ENCODE measurements around the gene EEIG1. TPM values are rescaled to one million over a fixed set of nuclear protein-coding genes. Genes with fewer than 3 reads are reported as not detected.

The EEIG1 gene
- total RNA-seq, 1 donor from 2014 or later: 41.4 TPM

- Mint-ChIP-seq H3K9me3 (ENCODE audit: unreplicated experiment) (no peaks in the 10 kb centered on the region), H3K27me3 (ENCODE audit: unreplicated experiment) (no peaks in the 10 kb centered on the region), H3K36me3 (ENCODE audit: unreplicated experiment) (peaks cover 4% of the 10 kb centered on the region), H3K4me3 (ENCODE audit: unreplicated experiment) (no peak overlapping the region), H3K4me1 (ENCODE audit: unreplicated experiment) (peaks cover 94% of the 10 kb centered on the region), H3K27ac (ENCODE audit: unreplicated experiment) (peak overlapping the region; percentile 99)
- TF ChIP-seq CTCF (IDR thresholded peaks at IDR 0.05): no peak
- no peak for DNase-seq (ENCODE audit: extremely low spot score, unreplicated experiment)
Observed at GRCh38 chr9:127967151-127967809, 13.5 kb downstream of the EEIG1 start.

GRCh38 chr9:127966416-127967150 is 14.2 kb downstream of the EEIG1 start:
- Mint-ChIP-seq H3K27me3 (ENCODE audit: unreplicated experiment) (no peaks in the 10 kb centered on the region), H3K4me1 (ENCODE audit: unreplicated experiment) (peaks cover 93% of the 10 kb centered on the region), H3K4me3 (ENCODE audit: unreplicated experiment) (no peak overlapping the region), H3K36me3 (ENCODE audit: unreplicated experiment) (peaks cover 4% of the 10 kb centered on the region), H3K27ac (ENCODE audit: unreplicated experiment) (peak overlapping the region; percentile 99), H3K9me3 (ENCODE audit: unreplicated experiment) (no peaks in the 10 kb centered on the region)
- DNase-seq (ENCODE audit: extremely low spot score, unreplicated experiment): no peak
- no peak for TF ChIP-seq CTCF (IDR thresholded peaks at IDR 0.05)

- Mint-ChIP-seq H3K27ac (ENCODE audit: unreplicated experiment) (peak overlapping the region; percentile 99), H3K36me3 (ENCODE audit: unreplicated experiment) (peaks cover 4% of the 10 kb centered on the region), H3K27me3 (ENCODE audit: unreplicated experiment) (no peaks in the 10 kb centered on the region), H3K4me3 (ENCODE audit: unreplicated experiment) (peak overlapping the region; percentile 44), H3K9me3 (ENCODE audit: unreplicated experiment) (no peaks in the 10 kb centered on the region), H3K4me1 (ENCODE audit: unreplicated experiment) (peaks cover 91% of the 10 kb centered on the region)
- TF ChIP-seq CTCF (IDR thresholded peaks at IDR 0.05): no peak
- no peak for DNase-seq (ENCODE audit: extremely low spot score, unreplicated experiment)
Observed at GRCh38 chr9:127965953-127966352, 14.8 kb downstream of the EEIG1 start.

- H3K4me3 Mint-ChIP-seq (ENCODE audit: unreplicated experiment): no peak overlapping the region
- H3K36me3 Mint-ChIP-seq (ENCODE audit: unreplicated experiment): peaks cover 2% of the 10 kb centered on the region
- TF ChIP-seq CTCF (IDR thresholded peaks at IDR 0.05): no peak
- H3K27me3 Mint-ChIP-seq (ENCODE audit: unreplicated experiment): no peaks in the 10 kb centered on the region
- no peaks in the 10 kb centered on the region for H3K9me3 Mint-ChIP-seq (ENCODE audit: unreplicated experiment)
- peak overlapping the region; percentile 99 for H3K27ac Mint-ChIP-seq (ENCODE audit: unreplicated experiment)
- H3K4me1 Mint-ChIP-seq (ENCODE audit: unreplicated experiment): peaks cover 78% of the 10 kb centered on the region
- no peak for DNase-seq (ENCODE audit: extremely low spot score, unreplicated experiment)
Observed at GRCh38 chr9:127963359-127964064, 17.3 kb downstream of the EEIG1 start.

GRCh38 chr9:127963041-127963358 is 17.8 kb downstream of the EEIG1 start:
- no peak for DNase-seq (ENCODE audit: extremely low spot score, unreplicated experiment)
- Mint-ChIP-seq H3K4me1 (ENCODE audit: unreplicated experiment) (peaks cover 73% of the 10 kb centered on the region), H3K9me3 (ENCODE audit: unreplicated experiment) (no peaks in the 10 kb centered on the region), H3K4me3 (ENCODE audit: unreplicated experiment) (no peak overlapping the region), H3K27me3 (ENCODE audit: unreplicated experiment) (no peaks in the 10 kb centered on the region), H3K36me3 (ENCODE audit: unreplicated experiment) (peaks cover 2% of the 10 kb centered on the region), H3K27ac (ENCODE audit: unreplicated experiment) (peak overlapping the region; percentile 99)
- TF ChIP-seq CTCF (IDR thresholded peaks at IDR 0.05): no peak
